Common myeloid progenitor, CD34-positive (primary cell): ENCODE measurements around the gene LRRC4C.
"Not testable (repeated sequence)": the region's sequence is repeated elsewhere in the genome, so short reads cannot be mapped to it uniquely, and the experiment has no call there.

Experiments
- CTCF ChIA-PET: fragments of 350-600 bp; sonication (Branson Sonifier 250); formaldehyde crosslinking; loops from one replicate; lab custom pipeline; 2021; ENCODE audit warnings: antibody characterized with exemption; lab: Charles Lee
- POLR2A ChIA-PET: fragments of 350-600 bp; sonication (Branson Sonifier 250); formaldehyde crosslinking; loops from one replicate; lab custom pipeline; 2021; ENCODE audit warnings: antibody characterized with exemption; lab: Charles Lee
- DNase-seq, 3 donors: peaks; one replicate each; pipeline versions ENCODE4 v3.0.0 to v3.0.0-alpha.2; 2013
- H3K27ac ChIP-seq, 2 experiments: 1 replicate in 1 of 2; 2 replicates in 1 of 2; pipeline ENCODE4 v1.7.0; 2013; ENCODE audit warnings: inconsistent platforms in 2 of 2, low read length in 2 of 2, mild to moderate bottlenecking in 2 of 2, low read depth in 1 of 2, moderate library complexity in 1 of 2; ENCODE audit not compliant: severe bottlenecking in 2 of 2, insufficient read depth in 1 of 2, poor library complexity in 1 of 2
- H3K27me3 ChIP-seq, 5 experiments: replicated peaks in 2 of 5; 1 replicate in 3 of 5; 2 replicates in 2 of 5; pipeline versions ENCODE4 v1.6.1 to v1.7.0; 2013; ENCODE audit warnings: low read length in 4 of 5, mild to moderate bottlenecking in 2 of 5, moderate library complexity in 2 of 5, inconsistent platforms in 1 of 5; ENCODE audit not compliant: insufficient read depth in 5 of 5, control insufficient read depth in 4 of 5
- H3K36me3 ChIP-seq, 4 experiments: 1 replicate in 2 of 4; 2 replicates in 2 of 4; pipeline versions ENCODE4 v1.6.1 to v1.7.0; 2013; ENCODE audit warnings: low read length in 3 of 4, control low read depth in 1 of 4, mild to moderate bottlenecking in 1 of 4; ENCODE audit not compliant: control insufficient read depth in 4 of 4, insufficient read depth in 4 of 4
- H3K4me1 ChIP-seq, 4 experiments: 1 replicate in 3 of 4; 2 replicates in 1 of 4; pipeline versions ENCODE4 v1.6.1 to v1.7.1; 2013; ENCODE audit warnings: low read length in 3 of 4, mild to moderate bottlenecking in 3 of 4, control low read depth in 1 of 4, inconsistent platforms in 1 of 4, moderate library complexity in 1 of 4; ENCODE audit not compliant: control insufficient read depth in 4 of 4, insufficient read depth in 4 of 4; ENCODE audit errors: control extremely low read depth in 1 of 4
- H3K4me3 ChIP-seq, 7 experiments: 1 replicate in 4 of 7; 2 replicates in 3 of 7; pipeline versions ENCODE4 v1.5.1 to v1.7.0; 2013; ENCODE audit warnings: mild to moderate bottlenecking in 7 of 7, low read length in 6 of 7, moderate library complexity in 6 of 7, inconsistent platforms in 2 of 7, low read depth in 2 of 7, control low read depth in 1 of 7; ENCODE audit not compliant: insufficient read depth in 4 of 7, control insufficient read depth in 1 of 7; ENCODE audit errors: extremely low read depth in 1 of 7
- H3K9me3 ChIP-seq, 5 experiments: 1 replicate in 4 of 5; 2 replicates in 1 of 5; pipeline versions ENCODE4 v1.6.1 to v1.7.1; 2013; ENCODE audit warnings: low read length in 4 of 5, mild to moderate bottlenecking in 2 of 5, inconsistent platforms in 1 of 5, low read depth in 1 of 5, moderate library complexity in 1 of 5; ENCODE audit not compliant: control insufficient read depth in 4 of 5, insufficient read depth in 2 of 5; ENCODE audit errors: control extremely low read depth in 1 of 5
- whole genome bisulfite sequencing: methylation state at CpG from one replicate; pipeline ENCODE4 v1.1.5; 2013; ENCODE audit not compliant: insufficient coverage; 5-methylcytosine and 5-hydroxymethylcytosine counted together

The LRRC4C gene

DNA sequence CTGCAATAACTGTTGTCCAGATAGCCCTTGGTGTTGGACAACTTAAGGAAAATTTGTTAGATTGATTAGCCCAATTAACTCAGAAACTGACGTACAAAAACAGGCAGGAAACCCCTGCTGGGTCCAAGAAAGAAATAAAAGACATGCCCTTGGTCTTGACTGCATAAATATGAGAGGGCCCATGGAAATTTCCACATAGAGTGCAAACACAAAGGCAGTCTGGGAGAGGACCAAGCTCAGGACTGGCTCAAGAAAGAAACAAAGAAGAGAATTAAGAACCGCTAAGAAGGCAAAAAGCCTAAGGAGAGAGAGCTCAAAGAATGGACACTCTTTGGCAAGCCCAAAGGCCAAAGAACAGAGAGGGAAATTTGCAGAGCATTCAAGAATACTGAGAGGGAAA lies 1243.9 kb downstream of the LRRC4C start:
- ChIA-PET POLR2A (no interaction called here), CTCF (no interaction called here)
- no peaks in the 10 kb centered on the region for H3K27me3 ChIP-seq
- no peaks in the 10 kb centered on the region for H3K9me3 ChIP-seq
- no peak overlapping the region for H3K4me3 ChIP-seq
- no peak overlapping the region for H3K27ac ChIP-seq
- DNase-seq = no peak
- no peaks in the 10 kb centered on the region for H3K4me1 ChIP-seq
- H3K36me3 ChIP-seq = no peaks in the 10 kb centered on the region
- 100% methylated on average over 2 of the region's 2 CpGs for WGBS

DNA sequence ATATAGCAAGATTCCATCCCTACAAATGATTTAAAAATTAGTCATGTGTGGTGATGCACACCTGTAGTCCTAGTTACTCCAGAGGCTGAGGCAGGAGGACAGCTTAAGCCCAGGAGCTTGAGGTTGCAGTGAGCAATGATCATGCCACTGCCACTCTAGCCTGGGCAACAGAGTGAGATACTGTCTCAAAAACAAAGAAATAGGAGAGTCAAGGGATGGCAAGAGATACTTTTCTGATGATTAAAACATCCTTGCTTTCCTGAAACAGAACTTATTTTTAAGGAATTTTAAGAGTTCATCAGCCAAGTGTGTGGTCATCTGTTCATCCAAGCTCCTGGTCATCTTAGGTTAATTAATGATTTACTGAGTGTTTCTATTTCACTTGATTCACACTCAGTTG lies 1252.0 kb downstream of the LRRC4C start:
- DNase-seq = no peak
- ChIA-PET POLR2A (no interaction called here), CTCF (no interaction called here)
- no peaks in the 10 kb centered on the region for H3K4me1 ChIP-seq
- no peaks in the 10 kb centered on the region for H3K36me3 ChIP-seq
- H3K9me3 ChIP-seq = no peaks in the 10 kb centered on the region
- no peak overlapping the region for H3K4me3 ChIP-seq
- peaks cover 0 to 5% (median 0%) of the 10 kb centered on the region in 5 experiments for H3K27me3 ChIP-seq
- no peak overlapping the region for H3K27ac ChIP-seq

DNA sequence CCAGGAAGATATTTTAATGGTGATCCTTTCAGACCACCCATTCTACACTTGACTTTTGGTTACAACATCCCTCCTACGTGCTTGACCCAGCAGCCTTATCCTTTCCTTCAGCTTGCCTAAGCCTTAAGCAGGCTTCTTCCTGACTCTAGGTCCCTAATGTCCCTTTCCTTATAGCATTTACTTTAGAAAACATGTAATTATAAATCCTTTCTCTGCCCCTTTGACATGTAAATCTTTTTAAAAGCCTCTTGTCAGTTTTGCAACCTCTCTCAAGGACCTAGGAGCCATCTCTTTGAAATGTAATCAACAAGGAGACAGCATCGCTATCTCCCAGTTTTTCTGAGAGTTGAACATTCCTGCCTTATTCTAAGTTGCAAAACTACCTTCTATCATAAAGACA lies 1255.2 kb downstream of the LRRC4C start:
- POLR2A ChIA-PET = no interaction called here
- no peak overlapping the region for H3K4me3 ChIP-seq
- H3K4me1 ChIP-seq = no peaks in the 10 kb centered on the region
- H3K27me3 ChIP-seq = peaks cover 0 to 5% (median 0%) of the 10 kb centered on the region in 5 experiments
- DNase-seq = no peak
- no peaks in the 10 kb centered on the region for H3K36me3 ChIP-seq
- WGBS = 83% methylated on average over 1 of the region's 2 CpGs
- no peak overlapping the region for H3K27ac ChIP-seq
- no peaks in the 10 kb centered on the region for H3K9me3 ChIP-seq
- CTCF ChIA-PET = no interaction called here

DNA sequence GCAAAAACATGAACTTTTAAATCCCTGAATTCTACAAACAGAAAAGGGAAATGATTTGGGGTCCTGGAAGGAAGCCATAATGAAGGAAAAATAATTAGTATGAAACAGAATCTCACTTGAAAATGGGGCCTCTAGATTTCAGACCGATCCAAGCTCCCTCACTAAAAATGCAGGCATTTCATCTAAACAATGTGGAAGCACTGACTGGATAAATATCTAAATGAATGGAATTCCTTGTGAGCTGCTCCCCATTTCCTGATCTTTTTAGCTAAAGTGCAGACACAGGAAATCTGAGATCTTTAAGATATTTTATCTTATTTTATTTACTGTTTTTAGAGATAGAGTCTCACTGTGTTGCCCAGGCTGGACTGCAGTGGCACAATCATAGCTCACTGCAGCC lies 1255.8 kb downstream of the LRRC4C start:
- Histone ChIP-seq H3K36me3 (no peaks in the 10 kb centered on the region), H3K9me3 (no peaks in the 10 kb centered on the region), H3K4me1 (no peaks in the 10 kb centered on the region), H3K27me3 (peaks cover 0 to 5% (median 0%) of the 10 kb centered on the region in 5 experiments), H3K4me3 (no peak overlapping the region), H3K27ac (no peak overlapping the region)
- WGBS = 40% methylated on average over 1 of the region's 1 CpG
- POLR2A ChIA-PET = no interaction called here
- CTCF ChIA-PET = no interaction called here
- no peak for DNase-seq

DNA sequence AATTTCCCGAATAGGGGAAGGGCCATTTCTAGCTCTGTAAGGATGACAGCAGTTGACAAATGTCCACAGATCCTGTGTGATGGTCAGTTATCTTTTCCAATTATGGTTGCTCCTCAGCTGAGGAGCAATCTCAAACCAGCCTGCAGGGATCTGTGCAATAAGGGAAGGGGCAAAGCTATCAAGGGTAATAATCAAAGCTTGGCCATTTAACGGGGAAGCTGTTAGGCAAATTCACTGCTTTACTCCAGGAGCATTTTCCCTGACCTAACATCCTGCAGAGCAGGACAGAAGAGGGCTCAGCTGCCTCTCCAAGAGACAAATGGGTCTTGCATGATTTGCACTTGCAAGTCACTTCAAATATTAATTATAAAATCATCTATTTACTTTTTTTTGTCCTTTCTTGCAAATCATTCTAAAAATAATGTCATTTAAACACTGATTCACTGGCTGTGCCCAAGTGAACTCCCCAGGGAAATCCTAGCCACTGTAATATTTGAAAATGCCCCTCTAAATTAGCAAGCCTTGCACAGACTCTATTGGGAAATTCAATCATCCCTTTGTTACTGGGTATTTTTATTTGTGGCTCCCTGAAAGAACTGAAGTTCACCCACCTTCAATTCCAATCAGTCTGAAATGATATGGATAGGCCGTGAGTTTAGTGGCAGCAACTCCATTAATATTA lies 1256.7 kb downstream of the LRRC4C start:
- WGBS = 65% methylated on average over 2 of the region's 3 CpGs
- no peak overlapping the region for H3K4me3 ChIP-seq
- ChIA-PET POLR2A (interaction anchor here (1.4 kb wide), 1 partner anchor 21 kb away, joined by 3 read pairs; no protein-coding TSS in a partner anchor), CTCF (no interaction called here)
- H3K9me3 ChIP-seq = no peaks in the 10 kb centered on the region
- no peak overlapping the region for H3K27ac ChIP-seq
- DNase-seq = no peak
- no peaks in the 10 kb centered on the region for H3K36me3 ChIP-seq
- H3K4me1 ChIP-seq = no peaks in the 10 kb centered on the region
- H3K27me3 ChIP-seq = peaks cover 0 to 5% (median 0%) of the 10 kb centered on the region in 5 experiments

DNA sequence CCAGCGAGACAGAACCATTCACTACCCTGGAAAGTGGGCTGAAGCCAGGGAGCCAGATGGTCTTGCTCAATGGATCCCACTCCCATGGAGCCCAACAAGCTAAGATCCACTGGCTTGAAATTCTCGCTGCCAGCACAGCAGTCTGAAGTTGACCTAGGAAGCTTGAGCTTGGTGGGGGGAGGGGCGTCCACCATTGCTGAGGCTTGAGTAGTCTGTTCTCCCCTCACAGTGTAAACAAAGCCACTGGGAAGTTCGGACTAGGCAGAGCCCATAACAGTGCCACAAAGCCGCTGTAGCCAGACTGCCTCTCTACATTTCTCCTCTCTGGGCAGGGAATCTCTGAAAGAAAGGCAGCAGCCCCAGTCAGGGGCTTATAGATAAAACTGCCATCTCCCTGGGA lies 1266.9 kb downstream of the LRRC4C start:
- H3K36me3 ChIP-seq, H3K27ac ChIP-seq, POLR2A ChIA-PET, H3K4me3 ChIP-seq, H3K4me1 ChIP-seq, H3K27me3 ChIP-seq, H3K9me3 ChIP-seq, DNase-seq: not testable (repeated sequence)
- WGBS = 100% methylated on average over 1 of the region's 5 CpGs
- CTCF ChIA-PET = interaction anchor here (1.6 kb wide), 1 partner anchor 10 kb away, joined by 3 read pairs; no protein-coding TSS in a partner anchor

DNA sequence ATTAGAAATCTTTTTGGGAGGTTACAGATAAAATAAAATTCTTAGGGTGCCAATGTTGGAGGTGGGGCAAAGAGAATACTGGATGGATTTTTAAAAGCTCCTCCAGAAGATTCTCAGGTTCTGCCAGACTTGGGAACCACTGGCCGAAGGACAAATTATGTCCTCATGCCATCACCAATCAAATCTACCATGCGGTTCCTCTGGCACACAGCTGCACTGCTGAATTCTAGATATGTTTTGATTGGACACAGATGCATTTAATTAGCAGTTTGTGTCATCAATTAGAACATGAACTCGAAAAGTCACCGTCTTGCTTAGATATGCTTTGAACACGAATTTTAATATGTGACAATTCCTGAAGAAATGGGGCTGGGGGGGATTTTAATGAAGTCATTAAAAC lies 1269.2 kb downstream of the LRRC4C start:
- 96% methylated on average over 5 of the region's 5 CpGs for WGBS
- Histone ChIP-seq H3K27me3 (no peaks in the 10 kb centered on the region), H3K27ac (no peak overlapping the region), H3K4me3 (no peak overlapping the region), H3K4me1 (no peaks in the 10 kb centered on the region), H3K36me3 (no peaks in the 10 kb centered on the region), H3K9me3 (no peaks in the 10 kb centered on the region)
- POLR2A ChIA-PET = no interaction called here
- DNase-seq = no peak
- CTCF ChIA-PET = no interaction called here
